RWPE2 (cell line): ENCODE results near the gene MSI2.

ENCODE experiments used
- ATAC-seq: fragments of 200-7000 bp; cut with Tn5 transposase; 3 replicates; pipeline ENCODE4 v1.9.1; 2021; ENCODE audit warnings: low read depth
- DNase-seq: peaks from one replicate; pipeline ENCODE4 v3.0.0-alpha.2; 2020; ENCODE audit warnings: low spot score
- H3K27ac ChIP-seq: fragments of 450-650 bp; 2 replicates; pipeline ENCODE4 v1.5.1; 2017; ENCODE audit warnings: mild to moderate bottlenecking; ENCODE audit not compliant: poor library complexity, severe bottlenecking
- H3K27me3 ChIP-seq: fragments of 250-450 bp; sonication (Bioruptor Pico); 2 replicates; pipeline ENCODE4 v1.5.1; 2021; ENCODE audit warnings: mild to moderate bottlenecking, moderate library complexity; ENCODE audit not compliant: insufficient read depth, poor library complexity, severe bottlenecking
- H3K36me3 ChIP-seq: fragments of 250-450 bp; sonication (Bioruptor Pico); 2 replicates; pipeline ENCODE4 v1.5.1; 2020; ENCODE audit warnings: low read depth, mild to moderate bottlenecking, moderate library complexity
- H3K4me1 ChIP-seq: fragments of 250-450 bp; sonication (Bioruptor Pico); 2 replicates; pipeline ENCODE4 v1.5.1; 2021; ENCODE audit warnings: mild to moderate bottlenecking, moderate library complexity; ENCODE audit not compliant: insufficient read depth, poor library complexity, severe bottlenecking
- H3K4me3 ChIP-seq: fragments of 250-450 bp; sonication (Bioruptor Pico); 2 replicates; pipeline ENCODE4 v1.5.1; 2021; ENCODE audit warnings: mild to moderate bottlenecking, moderate library complexity; ENCODE audit not compliant: severe bottlenecking
- H3K9me3 ChIP-seq: fragments of 250-450 bp; sonication (Bioruptor Pico); 2 replicates; pipeline ENCODE4 v1.5.1; 2021; ENCODE audit warnings: mild to moderate bottlenecking, moderate library complexity; ENCODE audit not compliant: severe bottlenecking
- TF ChIP-seq, protein P1 (sequence below): fragments of 450-650 bp; IDR thresholded peaks from one replicate; pipeline ENCODE4 v1.5.1; 2017; ENCODE audit warnings: mild to moderate bottlenecking, moderate library complexity; ENCODE audit not compliant: poor library complexity, severe bottlenecking

MSI2 gene

GRCh38 chr17:57548421-57549410 lies 292.4 kb downstream of the MSI2 start:
- ATAC-seq (no peak), DNase-seq (no peak)
- H3K36me3 ChIP-seq: no peaks in the 10 kb centered on the region
- H3K27ac ChIP-seq: no peak overlapping the region
- TF ChIP-seq, protein P1, sequence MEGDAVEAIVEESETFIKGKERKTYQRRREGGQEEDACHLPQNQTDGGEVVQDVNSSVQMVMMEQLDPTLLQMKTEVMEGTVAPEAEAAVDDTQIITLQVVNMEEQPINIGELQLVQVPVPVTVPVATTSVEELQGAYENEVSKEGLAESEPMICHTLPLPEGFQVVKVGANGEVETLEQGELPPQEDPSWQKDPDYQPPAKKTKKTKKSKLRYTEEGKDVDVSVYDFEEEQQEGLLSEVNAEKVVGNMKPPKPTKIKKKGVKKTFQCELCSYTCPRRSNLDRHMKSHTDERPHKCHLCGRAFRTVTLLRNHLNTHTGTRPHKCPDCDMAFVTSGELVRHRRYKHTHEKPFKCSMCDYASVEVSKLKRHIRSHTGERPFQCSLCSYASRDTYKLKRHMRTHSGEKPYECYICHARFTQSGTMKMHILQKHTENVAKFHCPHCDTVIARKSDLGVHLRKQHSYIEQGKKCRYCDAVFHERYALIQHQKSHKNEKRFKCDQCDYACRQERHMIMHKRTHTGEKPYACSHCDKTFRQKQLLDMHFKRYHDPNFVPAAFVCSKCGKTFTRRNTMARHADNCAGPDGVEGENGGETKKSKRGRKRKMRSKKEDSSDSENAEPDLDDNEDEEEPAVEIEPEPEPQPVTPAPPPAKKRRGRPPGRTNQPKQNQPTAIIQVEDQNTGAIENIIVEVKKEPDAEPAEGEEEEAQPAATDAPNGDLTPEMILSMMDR: no peak
- H3K4me1 ChIP-seq: no peaks in the 10 kb centered on the region
- H3K4me3 ChIP-seq: no peak overlapping the region
- H3K27me3 ChIP-seq: no peaks in the 10 kb centered on the region
- no peaks in the 10 kb centered on the region for H3K9me3 ChIP-seq

DNA sequence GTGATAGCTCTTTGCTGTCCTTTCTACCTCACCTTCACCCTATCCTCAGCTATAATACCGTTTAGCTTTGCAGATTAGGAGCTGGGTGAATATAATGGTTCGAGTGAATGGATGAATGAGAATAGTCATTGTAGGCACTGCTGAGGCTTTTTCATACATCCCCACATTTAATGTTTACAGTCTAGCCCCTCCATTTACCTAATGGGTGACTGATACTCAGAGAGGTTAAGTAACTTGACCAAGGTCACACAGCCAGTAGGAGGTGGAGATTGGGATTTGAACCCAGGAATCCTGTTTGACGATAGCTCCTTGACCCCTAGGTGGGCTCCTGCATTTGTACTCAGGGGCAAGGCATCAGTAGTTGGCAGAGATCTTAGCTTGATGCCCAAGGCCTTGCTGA lies 293.1 kb downstream of the MSI2 start:
- ATAC-seq (no peak), DNase-seq (no peak)
- Histone ChIP-seq H3K36me3 (no peaks in the 10 kb centered on the region), H3K9me3 (no peaks in the 10 kb centered on the region), H3K4me3 (no peak overlapping the region), H3K27me3 (no peaks in the 10 kb centered on the region), H3K27ac (no peak overlapping the region), H3K4me1 (no peaks in the 10 kb centered on the region)
- TF ChIP-seq, protein P1: no peak

GRCh38 chr17:57550016-57550415 lies 293.7 kb downstream of the MSI2 start:
- H3K36me3 ChIP-seq: no peaks in the 10 kb centered on the region
- no peaks in the 10 kb centered on the region for H3K9me3 ChIP-seq
- H3K27ac ChIP-seq: no peak overlapping the region
- H3K4me1 ChIP-seq: no peaks in the 10 kb centered on the region
- DNase-seq: no peak
- no peaks in the 10 kb centered on the region for H3K27me3 ChIP-seq
- TF ChIP-seq, protein P1: no peak
- no peak for ATAC-seq
- no peak overlapping the region for H3K4me3 ChIP-seq

DNA sequence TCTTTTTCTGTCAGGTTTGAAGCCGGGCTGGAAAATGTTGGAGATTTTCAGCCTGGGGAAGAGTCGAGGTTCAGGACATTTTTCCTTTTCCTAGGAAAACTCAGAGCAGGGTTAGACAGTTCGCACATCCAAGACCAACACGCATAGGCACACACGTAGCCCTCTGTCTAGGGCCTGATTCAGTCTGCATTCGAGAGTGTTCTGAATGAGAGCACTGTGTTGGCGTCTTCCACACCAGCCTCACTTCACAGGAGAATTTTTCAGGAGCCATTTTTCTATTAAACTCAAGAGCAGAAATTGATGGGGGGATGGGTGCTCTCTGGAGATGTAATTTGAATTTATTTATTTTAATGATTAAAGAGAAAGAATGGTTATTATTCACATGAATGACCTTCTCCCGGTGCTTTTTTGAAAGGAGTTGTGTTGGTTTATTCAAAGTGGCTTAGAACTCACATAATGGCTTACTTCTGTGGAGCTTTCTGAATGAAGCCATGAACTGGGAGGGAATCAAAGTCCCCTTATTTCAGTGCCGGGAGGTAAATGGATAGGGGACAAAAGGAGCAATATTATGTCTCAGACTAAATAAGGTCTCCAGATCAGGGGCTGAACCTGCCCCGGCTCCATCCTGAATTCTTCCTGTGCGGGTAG lies 294.5 kb downstream of the MSI2 start:
- Histone ChIP-seq H3K27me3 (no peaks in the 10 kb centered on the region), H3K4me3 (no peak overlapping the region), H3K36me3 (no peaks in the 10 kb centered on the region), H3K27ac (no peak overlapping the region), H3K4me1 (no peaks in the 10 kb centered on the region), H3K9me3 (no peaks in the 10 kb centered on the region)
- TF ChIP-seq, protein P1: no peak
- ATAC-seq: no peak
- no peak for DNase-seq
